ENCODE results near the gene LPP. TPM values are rescaled to one million over a fixed set of nuclear protein-coding genes. Genes with fewer than 3 reads are reported as not detected.

LPP gene
- total and polyA plus RNA-seq, 2 of the 13 experiments (the other 11 are each of a cell fraction or from before 2014, with no cell fraction given): 19.2 to 29.9 TPM

DNA sequence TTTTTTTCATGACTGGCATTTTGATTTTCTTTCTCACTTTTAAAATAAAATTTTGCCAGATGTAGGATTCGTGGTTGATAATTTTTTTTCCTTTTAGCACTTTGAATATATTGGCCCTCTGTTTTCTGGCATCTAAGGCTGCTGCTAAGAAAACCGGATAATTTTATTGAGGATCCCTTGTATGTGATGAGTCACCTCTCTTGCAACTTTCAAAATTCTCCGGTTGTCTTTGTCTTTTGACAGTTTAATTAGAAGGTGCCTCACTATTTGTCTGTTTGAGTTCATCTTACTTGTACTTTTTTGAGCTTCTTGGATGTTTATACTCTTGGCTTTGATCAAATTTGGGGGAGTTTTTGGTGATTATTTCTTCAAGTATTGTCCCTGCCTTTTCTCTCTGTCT is 349.7 kb downstream of the LPP start:
- TF ChIP-seq KLF13 (CRISPR knock-in tag; IDR thresholded peaks at IDR 0.05): no peak
- TF ChIP-seq ISX (CRISPR knock-in tag; conservative IDR thresholded peaks at IDR 0.05): no peak
- no peak for TF ChIP-seq ZNF780A (CRISPR knock-in tag; IDR thresholded peaks at IDR 0.05)
- TF ChIP-seq ATF2 (CRISPR knock-in tag; IDR thresholded peaks at IDR 0.05): no peak
- TF ChIP-seq ZC3H13 (CRISPR knock-in tag; IDR thresholded peaks at IDR 0.05): no peak
- no peak for TF ChIP-seq NCOA2 (CRISPR knock-in tag; IDR thresholded peaks at IDR 0.05)
- no peak for TF ChIP-seq MTF2 (CRISPR knock-in tag; IDR thresholded peaks at IDR 0.05; ENCODE audit: borderline replicate concordance)
- TF ChIP-seq AHR (CRISPR knock-in tag; IDR thresholded peaks at IDR 0.05): no peak
- no peak for TF ChIP-seq TRIM24 (CRISPR knock-in tag; IDR thresholded peaks at IDR 0.05)
- no peak for TF ChIP-seq KLF11 (CRISPR knock-in tag; IDR thresholded peaks at IDR 0.05)
- no peak for TF ChIP-seq PBX3 (CRISPR knock-in tag; IDR thresholded peaks at IDR 0.05; ENCODE audit: borderline replicate concordance)
- TF ChIP-seq ZBTB46 (CRISPR knock-in tag; IDR thresholded peaks at IDR 0.05; ENCODE audit: borderline replicate concordance): no peak
- TF ChIP-seq ZFAT (CRISPR knock-in tag; conservative IDR thresholded peaks at IDR 0.05): no peak
- POLR2A ChIA-PET: no interaction called here

More for the DNA sequence above, 349.7 kb downstream of the LPP start:
- BruUV-seq (replicated peaks): no TSS peak
- Histone ChIP-seq H4K20me1 (ENCODE audit: insufficient read depth, low read length) (no peaks in the 10 kb centered on the region), H3K36me3 (replicated peaks in 1 of 2; ENCODE audit: control insufficient read depth in 1 of 2, insufficient read depth in 2 of 2, low read length in 2 of 2) (no peaks in the 10 kb centered on the region), H3K27ac (ENCODE audit: extremely low read length, insufficient read depth, low read length) (no peak overlapping the region), H2AFZ (ENCODE audit: low read length) (no peak overlapping the region), H3K9ac (ENCODE audit: insufficient read depth, low read depth, low read length) (no peak overlapping the region), H3K4me2 (ENCODE audit: low read depth, low read length) (no peak overlapping the region), H3K4me3 (replicated peaks in 1 of 3; ENCODE audit: insufficient read depth in 1 of 3, low read depth in 2 of 3, low read length in 3 of 3) (no peak overlapping the region), H3K27me3 (ENCODE audit: control insufficient read depth in 1 of 2, insufficient read depth in 2 of 2, low read length in 2 of 2) (no peaks in the 10 kb centered on the region), H3K9me3 (ENCODE audit: low read length) (peaks cover 11% of the 10 kb centered on the region; the same call in 1 of the 2 replicates), H3K79me2 (ENCODE audit: insufficient read depth, low read length) (no peaks in the 10 kb centered on the region), H3K4me1 (ENCODE audit: insufficient read depth, low read length) (peaks cover 19% of the 10 kb centered on the region; the same call in 1 of the 2 replicates)
- intact Hi-C loops (cut with micrococcal nuclease; ENCODE audit: unreplicated experiment): no loop called here
- ATAC-seq (no peak), DNase-seq (ENCODE audit: low spot score) (no peak), FAIRE-seq (no peak)
- CTCF ChIA-PET (ENCODE audit: low intra/inter-chr PET ratio, low total read pairs): no interaction called here
- WGBS (ENCODE audit: low lambda C conversion rate): 66% methylated on average over 3 of the region's 3 CpGs
- in situ Hi-C loops (cut with HindIII; ENCODE audit: extremely low pct_ligation_motif_present, low pct_unique_long_range_greater_than_20kb): no loop called here
